Fibroblast of skin of abdomen (primary cell): ENCODE results near the gene KRTAP5-8. TPM values are rescaled to one million over a fixed set of nuclear protein-coding genes. Genes with fewer than 3 reads are reported as not detected.
"Not testable (repeated sequence)": the region's sequence is repeated elsewhere in the genome, so short reads cannot be mapped to it uniquely, and the experiment has no call there.

ENCODE experiments used
- DNase-seq: peaks from one replicate; pipeline ENCODE4 v3.0.0-alpha.2; 2013
- polyA plus RNA-seq, 2 experiments: library from polyadenylated mRNA; unstranded; fragments of 120-200 nt; gene quantifications; one replicate each; pipeline ENCODE4 v1.2.1, GENCODE V29; 2013; ENCODE audit not compliant: insufficient read length in 2 of 2

The KRTAP5-8 gene, protein sequence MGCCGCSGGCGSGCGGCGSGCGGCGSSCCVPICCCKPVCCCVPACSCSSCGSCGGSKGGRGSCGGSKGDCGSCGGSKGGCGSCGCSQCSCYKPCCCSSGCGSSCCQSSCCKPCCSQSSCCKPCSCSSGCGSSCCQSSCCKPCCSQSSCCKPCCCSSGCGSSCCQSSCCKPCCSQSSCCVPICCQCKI
- polyA plus RNA-seq (2013, experiment 1 of 2; ENCODE audit: insufficient read length) = not detected
- not detected for polyA plus RNA-seq (2013, experiment 2 of 2; ENCODE audit: insufficient read length)

DNA sequence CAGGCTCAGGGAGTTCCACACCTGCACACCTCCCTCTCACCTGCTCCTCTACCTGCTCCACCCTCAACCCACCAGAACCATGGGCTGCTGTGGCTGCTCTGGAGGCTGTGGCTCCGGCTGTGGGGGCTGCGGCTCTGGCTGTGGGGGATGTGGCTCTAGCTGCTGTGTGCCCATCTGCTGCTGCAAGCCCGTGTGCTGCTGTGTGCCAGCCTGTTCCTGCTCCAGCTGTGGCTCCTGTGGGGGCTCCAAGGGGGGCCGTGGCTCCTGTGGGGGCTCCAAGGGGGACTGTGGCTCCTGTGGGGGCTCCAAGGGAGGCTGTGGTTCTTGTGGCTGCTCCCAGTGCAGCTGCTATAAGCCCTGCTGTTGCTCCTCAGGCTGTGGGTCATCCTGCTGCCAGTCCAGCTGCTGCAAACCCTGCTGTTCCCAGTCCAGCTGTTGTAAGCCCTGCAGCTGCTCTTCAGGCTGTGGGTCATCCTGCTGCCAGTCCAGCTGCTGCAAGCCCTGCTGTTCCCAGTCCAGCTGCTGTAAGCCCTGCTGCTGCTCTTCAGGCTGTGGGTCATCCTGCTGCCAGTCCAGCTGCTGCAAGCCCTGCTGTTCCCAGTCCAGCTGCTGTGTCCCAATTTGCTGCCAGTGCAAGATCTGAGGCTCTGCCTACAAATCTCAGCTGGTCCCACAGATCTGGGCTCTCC lies at the start of gene KRTAP5-8:
Gene KRTAP5-8 (plus strand): TSS at position 49 of the 689 bp plus-strand sequence. CDS start 31 bp downstream, at position 80.
- DNase-seq = not testable (repeated sequence)

DNA sequence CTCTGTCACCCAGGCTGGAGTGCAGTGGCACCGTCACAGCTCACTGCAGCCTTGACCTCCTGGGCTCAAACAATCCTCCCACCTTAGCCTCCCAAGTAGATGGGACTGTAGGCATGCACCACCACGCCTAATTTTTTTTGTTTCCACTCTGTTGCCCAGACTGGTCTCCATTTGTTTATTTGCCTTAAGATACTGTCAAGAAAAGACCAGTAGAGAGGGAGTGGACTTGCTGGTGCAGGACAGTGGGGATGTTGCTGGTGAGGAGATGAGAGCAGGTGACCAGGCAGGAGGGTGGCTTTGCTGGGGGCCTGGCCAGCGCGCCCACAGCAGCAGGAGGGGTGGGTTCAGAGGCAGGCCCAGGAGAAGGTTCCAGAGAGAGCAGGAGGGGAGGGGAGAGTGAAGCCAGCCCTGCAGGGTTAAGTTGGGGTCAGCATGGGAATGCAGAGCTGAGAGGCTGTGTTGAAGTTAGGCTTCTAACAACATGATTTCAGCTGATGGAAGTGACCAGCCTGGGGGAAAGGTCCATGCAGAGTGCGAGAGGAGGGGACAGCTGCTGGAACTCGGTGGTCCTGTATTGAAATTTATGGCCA lies 49.0 kb upstream of the KRTAP5-8 start:
- no peak for DNase-seq

DNA sequence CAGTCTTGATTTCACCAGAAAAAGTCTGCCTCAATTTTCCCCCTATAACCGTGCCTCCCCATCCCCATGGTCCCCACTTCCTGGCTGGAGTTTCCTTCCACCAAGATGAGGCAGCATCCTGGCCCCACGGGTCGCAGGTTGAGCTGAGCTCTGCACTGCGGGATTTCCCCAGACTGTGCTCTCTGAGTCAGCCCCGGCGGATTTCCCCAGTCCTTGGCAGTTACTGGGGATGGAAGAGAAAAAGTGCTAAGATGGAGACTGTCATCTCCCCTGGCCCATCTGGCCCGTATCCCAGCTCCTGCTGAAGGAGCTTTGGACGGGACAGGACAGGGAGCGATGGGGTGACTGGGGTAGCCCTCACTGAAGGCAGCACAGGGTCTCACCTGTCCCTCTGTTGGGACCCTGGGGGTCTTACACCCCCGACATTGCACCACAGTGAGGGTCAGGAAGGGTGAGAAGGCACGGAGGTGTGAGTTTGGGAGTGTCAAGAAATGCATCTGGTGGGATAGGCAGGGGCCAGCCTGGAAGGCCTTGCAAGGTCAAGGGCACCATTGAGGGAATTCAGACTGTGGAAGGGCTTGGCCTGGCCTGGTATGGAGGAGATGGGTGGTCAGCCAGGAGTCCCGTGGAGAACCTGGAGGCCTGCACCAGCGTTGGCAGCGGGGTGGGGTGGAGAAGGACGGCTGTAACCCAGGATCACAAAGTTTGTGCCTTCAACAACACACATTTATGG lies 48.3 kb upstream of the KRTAP5-8 start:
- DNase-seq = peak; percentile 26

DNA sequence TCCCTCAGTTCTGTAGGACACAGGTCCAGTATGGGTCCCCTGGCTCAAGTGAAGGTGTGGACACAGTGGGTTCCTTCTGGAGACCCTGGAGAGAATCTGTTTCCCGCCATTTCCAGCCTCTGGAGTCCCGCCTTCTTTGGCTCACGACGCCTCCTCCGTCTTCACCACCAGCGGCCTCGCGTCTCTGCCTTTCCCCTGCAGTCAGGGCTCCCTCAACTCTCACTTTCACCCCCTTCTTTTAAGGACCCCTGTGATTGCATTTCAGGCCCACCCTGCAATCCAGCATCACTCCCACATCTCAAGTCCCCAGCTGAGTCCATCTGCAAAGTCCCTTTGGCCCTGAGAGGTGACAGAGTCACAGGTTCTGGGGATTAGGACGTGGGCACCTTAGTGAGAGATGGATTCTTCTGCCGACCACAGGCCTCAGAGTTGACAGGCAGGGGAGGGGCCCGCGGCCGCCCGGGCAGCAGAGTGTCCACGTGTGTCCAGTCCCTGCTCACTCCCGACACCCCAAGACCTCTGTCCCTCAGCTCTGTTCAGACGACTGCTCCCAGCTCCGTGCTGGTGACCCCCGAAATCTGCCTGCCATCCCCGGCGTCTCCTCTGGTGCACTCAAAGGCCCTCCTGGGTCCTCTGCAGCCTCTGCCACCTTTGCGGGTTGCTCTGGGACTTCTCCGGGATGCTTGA lies 47.6 kb upstream of the KRTAP5-8 start:
- no peak for DNase-seq

GRCh38 chr11:71490731-71491390 lies 47.0 kb upstream of the KRTAP5-8 start:
- no peak for DNase-seq

DNA sequence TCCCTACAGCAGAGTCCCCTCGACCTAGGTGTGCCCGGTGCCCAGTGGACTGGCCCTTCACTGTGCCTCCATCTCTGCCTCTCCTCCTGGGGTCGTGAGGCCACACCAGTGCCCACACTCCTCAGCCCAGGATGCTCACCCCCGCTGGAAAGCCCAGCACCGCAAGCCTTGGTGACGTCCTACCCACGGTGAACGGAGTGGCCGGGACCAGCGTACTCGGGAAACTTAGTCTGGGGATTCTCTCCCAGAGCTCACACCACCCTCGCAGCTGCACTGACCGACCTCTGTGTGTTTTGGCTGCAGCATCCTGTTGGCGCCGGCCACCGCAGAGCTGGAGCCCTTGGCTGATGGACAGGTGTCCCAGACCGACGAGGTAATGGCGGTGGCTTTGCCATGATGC lies 46.3 kb upstream of the KRTAP5-8 start:
- DNase-seq = no peak

GRCh38 chr11:71491940-71492339 lies 45.9 kb upstream of the KRTAP5-8 start:
- DNase-seq = no peak

DNA sequence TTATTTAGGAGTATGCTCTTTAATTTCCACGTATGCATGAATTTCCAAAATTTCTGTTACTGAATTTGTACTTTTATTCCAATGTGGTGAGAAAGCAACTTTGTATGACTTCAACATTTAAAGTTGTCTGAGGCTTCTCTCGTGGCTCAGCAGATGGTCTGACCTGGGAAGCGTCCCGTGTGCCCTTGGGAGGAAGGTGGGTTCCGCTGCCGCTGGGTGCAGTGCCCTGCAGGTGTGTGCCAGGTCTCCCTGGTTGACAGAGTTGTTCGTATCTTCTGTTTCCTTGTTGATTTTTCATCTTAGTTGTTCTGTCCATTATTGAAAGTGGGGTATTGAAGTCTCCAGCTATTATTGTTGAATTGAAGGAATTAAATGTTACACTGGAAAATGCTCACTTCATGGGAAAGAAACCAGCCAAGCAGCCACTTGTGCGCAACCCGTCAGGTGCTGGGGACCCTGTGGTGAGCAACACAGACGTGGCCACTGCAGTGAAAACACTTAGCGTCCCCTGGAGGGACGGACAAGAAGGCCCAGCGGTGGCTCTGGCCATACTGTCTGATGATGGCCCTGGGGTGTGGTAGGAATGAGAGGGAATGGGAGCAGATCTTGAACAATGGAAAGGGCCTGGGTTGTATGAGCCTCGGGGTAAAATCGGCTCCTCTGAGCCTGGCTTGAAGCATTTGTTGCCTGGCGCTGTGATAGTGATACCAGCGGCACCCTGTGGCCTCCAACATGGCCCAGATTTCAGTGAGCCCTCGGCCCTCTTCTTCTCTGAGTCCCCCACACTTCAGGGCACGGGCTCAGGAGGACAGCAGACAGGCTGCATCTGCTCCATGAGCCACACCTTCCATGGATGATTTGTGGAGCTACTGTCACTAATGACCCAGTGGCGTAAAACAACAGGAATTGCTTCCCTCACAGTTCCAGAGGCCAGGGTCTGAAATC lies 42.3 kb upstream of the KRTAP5-8 start:
- no peak for DNase-seq

- no peak for DNase-seq
Measured at GRCh38 chr11:71496421-71496820, 41.4 kb upstream of the KRTAP5-8 start.

- no peak for DNase-seq
Measured at GRCh38 chr11:71498091-71498490, 39.7 kb upstream of the KRTAP5-8 start.

- DNase-seq = peak; percentile 27
Measured at GRCh38 chr11:71499125-71499524, 38.7 kb upstream of the KRTAP5-8 start.

- DNase-seq = no peak
Measured at GRCh38 chr11:71499546-71499945, 38.3 kb upstream of the KRTAP5-8 start.

DNA sequence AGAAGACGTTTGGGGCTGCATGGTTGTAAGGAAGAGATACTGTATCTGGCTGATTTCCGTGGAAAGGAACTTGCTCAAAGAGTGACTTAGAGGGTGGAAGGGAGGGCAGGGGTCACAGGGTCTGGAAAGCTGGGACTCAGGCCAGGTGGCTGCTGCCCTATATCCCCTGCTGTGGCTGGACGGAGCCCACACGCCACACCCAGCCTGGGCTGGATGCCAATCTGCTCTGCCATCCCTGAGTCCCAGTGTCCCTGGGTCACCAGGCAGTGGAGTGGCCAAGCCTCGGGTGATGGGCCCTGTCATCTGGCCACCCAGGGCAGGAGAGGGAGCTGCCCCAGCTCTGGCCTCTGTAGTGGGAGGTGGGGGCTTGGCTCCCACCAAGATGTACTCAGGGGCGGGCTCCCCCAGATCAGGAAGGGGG lies 37.2 kb upstream of the KRTAP5-8 start:
- DNase-seq = no peak

GRCh38 chr11:71501071-71501985 lies 36.5 kb upstream of the KRTAP5-8 start:
- no peak for DNase-seq

- no peak for DNase-seq
Measured at GRCh38 chr11:71502026-71502425, 35.8 kb upstream of the KRTAP5-8 start.

GRCh38 chr11:71502871-71503435 lies 34.9 kb upstream of the KRTAP5-8 start:
- no peak for DNase-seq

DNA sequence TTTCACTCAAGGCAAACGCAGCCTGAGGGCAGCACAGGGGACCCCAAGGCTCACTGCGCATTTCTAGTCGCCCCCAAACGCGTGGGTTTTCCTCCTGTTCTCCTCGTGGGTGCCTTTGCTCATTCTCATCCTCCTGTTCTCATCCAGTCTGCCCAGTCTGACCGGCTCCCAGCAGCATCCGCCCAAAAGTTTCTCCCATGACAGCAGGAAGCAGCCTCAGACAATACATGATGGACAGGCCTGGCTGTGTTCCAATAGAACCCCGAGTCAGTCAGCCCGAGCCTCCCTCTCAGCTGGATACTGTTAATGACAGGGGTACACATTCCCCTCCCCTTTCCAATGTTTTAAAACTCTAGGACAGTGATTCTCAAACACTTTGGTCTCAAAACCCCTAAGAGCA lies 33.3 kb upstream of the KRTAP5-8 start:
- DNase-seq = no peak

DNA sequence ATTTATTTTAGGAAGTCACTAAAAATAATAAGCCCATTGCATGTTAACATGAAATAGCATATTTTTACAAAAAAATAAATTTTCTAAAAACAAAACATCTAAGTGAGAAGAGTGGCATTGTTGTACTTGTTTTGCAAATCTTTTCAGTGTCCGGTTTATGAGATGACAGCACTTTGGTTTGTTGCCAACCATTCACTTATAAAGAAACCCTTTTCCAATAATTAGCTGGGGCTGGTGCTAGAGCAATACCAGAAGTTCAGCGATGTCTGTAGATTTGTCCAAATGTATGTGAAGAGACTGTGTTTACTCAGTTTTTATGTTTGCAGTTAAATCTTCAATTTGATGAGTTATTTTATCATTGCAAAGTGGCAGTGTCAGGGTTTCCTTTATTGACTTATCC lies 32.8 kb upstream of the KRTAP5-8 start:
- no peak for DNase-seq

DNA sequence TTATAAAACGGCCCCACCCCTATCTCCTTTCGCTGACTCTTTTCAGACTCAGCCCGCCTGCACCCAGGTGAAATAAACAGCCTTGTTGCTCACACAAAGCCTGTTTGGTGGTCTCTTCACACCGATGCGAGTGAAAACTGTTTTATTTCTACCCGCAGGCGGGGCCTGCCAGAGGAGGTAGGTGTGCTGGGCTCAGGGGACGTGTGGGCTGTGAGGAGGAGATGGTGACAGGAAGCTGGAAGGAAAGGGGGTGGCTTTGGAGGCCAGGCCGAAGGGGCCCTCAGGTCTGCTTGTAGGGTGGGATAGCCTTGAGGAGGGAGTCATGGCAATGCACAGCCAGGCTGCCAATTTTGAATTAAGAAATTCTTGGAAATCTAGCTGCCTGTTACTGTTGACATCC lies 32.0 kb upstream of the KRTAP5-8 start:
- no peak for DNase-seq
